Measurements from ENCODE around the gene SZT2.

SZT2 gene

GRCh38 chr1:43441166-43441893, 51.6 kb downstream of the SZT2 start:
- no peak for DNase-seq (ENCODE audit: low read depth, low spot score)

DNA sequence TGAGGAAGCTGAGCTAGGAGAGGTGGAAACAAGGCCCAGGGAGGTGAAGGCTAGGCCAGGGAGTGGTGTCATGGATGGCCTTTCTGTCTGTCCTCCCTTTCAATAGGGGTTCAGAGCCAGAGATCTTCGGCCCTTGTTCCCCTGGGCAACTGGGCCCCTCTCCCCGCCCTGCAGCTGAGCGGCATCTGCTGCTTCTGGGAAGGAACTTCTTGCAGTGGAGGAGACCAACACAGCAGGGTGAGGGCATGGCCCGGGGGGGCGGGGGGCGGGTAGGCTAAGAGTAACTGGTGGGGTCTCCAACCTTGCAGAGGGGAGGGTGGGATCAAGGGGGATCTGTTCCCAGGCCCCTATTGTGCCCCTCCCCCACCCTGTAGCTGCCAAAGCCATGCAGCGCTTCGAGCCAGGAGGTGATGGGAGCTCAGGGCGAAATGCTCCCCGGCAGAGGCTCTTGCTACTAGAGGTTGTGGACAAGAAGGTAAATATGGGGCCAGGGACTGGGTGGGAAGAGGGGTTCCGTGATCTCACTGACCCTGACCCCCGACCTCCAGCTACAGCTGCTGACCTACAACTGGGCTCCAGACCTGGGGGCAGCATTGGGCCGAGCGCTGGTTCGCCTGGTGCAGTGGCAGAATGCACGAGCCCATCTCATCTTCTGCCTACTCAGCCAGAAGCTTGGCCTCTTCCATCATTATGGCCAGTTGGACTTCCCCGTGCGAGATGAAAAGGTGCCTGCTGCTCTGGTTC, 52.4 kb downstream of the SZT2 start:
- no peak for DNase-seq (ENCODE audit: low read depth, low spot score)

GRCh38 chr1:43442756-43443155, 53.1 kb downstream of the SZT2 start:
- DNase-seq (ENCODE audit: low read depth, low spot score), result no peak

DNA sequence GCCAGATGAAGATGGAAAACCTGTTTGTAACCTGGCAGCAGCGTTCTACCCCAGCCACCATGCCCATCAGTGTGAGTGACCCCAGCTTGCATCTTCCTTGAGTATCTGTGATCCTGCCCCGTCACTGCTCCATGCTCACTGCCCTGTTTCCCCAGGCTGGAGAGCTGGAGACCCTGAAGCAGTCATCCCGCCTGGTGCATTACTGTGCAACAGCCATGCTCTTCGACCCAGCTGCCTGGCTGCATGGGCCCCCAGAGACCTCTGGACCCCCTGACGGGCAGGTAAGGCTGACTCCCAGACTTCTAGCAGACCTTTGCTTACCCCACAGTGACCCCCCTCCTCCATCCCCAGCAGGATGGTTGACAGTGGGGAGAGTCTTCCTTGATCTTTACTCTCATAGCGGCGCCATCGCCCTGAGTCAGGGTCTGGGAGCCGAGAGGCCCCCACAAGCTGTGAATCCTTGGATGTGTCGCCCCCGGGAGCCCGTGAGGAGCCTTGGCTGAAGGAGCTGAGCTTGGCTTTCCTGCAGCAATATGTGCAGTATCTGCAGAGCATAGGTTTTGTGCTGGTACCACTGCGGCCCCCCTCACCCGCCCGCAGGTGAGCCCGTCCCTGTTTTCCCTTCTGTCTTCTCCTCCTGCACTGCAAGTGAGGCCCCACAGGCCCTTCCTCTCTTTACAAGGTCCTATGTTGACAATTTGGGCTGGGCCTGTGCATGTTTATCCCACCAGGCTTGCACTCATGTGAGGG, 53.7 kb downstream of the SZT2 start:
- DNase-seq (ENCODE audit: low read depth, low spot score), result no peak

DNA sequence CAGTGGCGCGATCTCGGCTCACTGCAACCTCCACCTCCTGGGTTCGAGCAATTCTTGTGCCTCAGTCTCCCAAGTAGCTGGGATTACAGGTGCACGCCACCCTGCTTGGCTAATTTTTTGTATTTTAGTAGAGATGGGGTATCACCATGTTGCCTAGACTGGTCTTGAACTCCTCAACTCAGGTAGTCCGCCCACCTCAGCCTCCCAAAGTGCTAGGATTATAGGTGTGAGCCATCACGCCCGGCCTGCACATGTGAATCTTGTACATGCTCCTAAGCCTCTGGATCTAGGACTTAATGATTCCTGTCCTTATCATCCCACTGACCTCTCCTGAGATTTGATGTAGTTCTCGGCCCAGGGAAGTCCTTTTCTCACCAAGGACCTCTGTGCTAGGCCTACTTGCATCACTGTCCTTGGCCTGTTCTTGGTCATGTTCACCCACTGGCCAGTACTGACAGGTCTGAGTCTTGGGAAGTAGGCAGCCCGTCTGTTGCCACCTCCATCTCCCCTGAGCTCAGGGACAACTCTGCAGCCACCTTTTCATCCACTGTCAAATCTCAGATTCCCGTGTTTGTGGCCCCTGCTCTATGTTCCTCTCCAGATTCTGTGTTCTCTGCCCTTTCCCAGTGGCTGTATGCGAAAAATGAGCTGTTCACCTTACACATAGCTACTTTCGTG, 54.6 kb downstream of the SZT2 start:
- no peak for DNase-seq (ENCODE audit: low read depth, low spot score)

GRCh38 chr1:43444836-43445235, 55.1 kb downstream of the SZT2 start:
- no peak for DNase-seq (ENCODE audit: low read depth, low spot score)

- no peak for DNase-seq (ENCODE audit: low read depth, low spot score)
Measured at GRCh38 chr1:43445606-43446387, 56.1 kb downstream of the SZT2 start.

DNA sequence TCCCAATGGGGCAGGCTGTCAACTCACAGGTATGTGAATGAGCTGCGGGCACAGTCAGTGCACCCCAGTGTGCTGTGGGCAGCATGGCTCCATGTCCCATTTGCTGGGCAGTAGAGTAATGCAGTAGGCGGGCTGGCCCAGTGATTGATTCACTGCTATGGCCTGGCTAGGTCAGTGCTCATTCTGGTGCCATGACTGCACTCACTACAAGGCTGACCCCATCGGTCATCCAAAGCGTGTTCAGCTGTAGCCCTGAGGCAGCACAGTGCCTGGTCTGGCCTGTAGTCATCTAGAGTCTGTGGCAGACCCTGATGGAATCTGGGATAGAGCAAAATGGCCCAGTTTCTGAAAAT, 56.7 kb downstream of the SZT2 start:
- no peak for DNase-seq (ENCODE audit: low read depth, low spot score)

GRCh38 chr1:43446881-43447835, 57.5 kb downstream of the SZT2 start:
- no peak for DNase-seq (ENCODE audit: low read depth, low spot score)

- no peak for DNase-seq (ENCODE audit: low read depth, low spot score)
Measured at GRCh38 chr1:43447891-43448708, 58.4 kb downstream of the SZT2 start.

DNA sequence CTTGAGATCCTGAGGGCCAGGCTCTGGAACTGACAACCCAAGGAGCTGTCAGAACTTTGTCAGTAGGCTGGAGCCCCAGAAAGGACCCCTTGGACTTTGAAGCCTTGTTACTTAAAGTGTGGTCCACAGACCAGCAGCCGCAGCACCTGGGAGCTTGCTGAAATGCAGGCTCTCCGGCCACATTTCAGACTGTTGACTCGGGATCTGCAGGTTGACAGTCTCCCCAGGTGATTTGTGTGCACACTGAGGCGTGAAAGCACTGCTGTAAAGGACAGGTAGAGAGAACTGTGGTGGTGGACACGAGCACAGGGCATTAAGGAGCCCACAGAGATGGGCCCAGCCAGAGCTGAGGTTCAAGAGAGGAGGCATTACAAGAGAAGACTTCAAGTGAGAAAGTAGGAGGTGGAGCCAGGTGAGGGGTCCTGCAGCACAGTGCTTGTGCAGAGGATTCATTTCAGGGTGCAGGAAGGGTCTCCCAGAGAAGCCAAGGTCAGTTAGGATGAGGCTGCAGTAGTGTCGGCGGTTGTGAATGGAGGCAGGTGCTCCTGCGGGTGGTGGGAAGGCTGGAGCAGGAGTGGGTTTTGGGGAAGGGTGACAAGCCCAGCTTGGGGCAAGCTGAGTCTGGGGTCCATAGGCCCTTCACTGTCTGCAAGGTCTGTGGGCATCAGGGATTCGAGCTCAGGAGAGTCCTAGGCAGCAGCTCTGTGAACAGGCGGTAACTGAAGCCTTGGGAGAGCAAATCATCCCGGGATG, 59.4 kb downstream of the SZT2 start:
- DNase-seq (ENCODE audit: low read depth, low spot score), result no peak

DNA sequence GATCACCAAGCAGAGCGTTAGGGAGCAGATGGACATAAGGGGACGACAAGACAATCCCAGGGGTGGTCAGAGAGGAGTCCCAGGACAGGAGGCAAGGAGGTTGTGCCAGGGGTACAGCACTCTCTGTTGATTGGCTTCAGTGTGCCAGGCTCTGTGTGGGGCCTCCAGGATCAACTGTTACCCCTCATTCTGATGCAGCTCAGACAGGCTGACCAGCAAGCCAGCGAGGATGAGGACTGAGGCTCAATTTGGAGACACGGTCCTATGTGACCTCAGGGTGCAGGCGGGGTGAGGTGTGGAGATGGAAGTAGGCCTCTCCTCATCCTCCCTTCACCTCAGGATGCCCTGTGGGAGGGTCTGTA, 60.0 kb downstream of the SZT2 start:
- no peak for DNase-seq (ENCODE audit: low read depth, low spot score)

GRCh38 chr1:43450251-43450941, 60.7 kb downstream of the SZT2 start:
- DNase-seq (ENCODE audit: low read depth, low spot score), result no peak

DNA sequence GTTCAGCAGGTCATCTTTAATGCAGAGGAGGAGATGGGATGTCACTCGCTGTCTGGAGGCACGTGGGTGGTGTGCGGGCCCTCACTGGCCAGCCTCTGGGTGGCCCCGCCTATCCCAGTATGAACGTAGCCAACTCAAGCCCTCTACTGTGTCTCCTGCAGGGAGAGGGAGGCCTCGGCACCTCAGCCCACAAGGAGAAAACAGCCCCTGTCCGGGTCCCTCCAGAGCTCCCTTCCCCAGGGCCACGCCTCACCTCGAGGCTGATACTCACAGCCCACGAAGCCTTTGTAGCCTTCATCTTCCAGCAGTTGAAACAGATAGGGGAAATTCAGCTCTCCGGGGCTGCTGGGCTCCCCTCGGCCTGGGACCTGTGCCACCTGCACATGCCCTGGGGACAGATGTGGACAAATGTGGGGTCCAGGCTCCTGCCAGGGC, 61.5 kb downstream of the SZT2 start:
- DNase-seq (ENCODE audit: low read depth, low spot score), result no peak

GRCh38 chr1:43451701-43452532, 62.2 kb downstream of the SZT2 start:
- no peak for DNase-seq (ENCODE audit: low read depth, low spot score)

- DNase-seq (ENCODE audit: low read depth, low spot score), result no peak
Measured at GRCh38 chr1:43452789-43453441, 63.2 kb downstream of the SZT2 start.
